A549 (cell line): ENCODE measurements around the gene STRADA.
"Not testable (repeated sequence)": the region's sequence is repeated elsewhere in the genome, so short reads cannot be mapped to it uniquely, and the experiment has no call there.

Source experiments
- EP300 ChIP-seq, 2 experiments: fragments of >200 bp; sonication (Bioruptor Twin); formaldehyde crosslinking; IDR thresholded peaks; 2 replicates in 1 of 2; 3 replicates in 1 of 2; pipeline ENCODE4 v1.6.1; 2016 to 2017
- FOSB ChIP-seq: fragments of 250-450 bp; sonication (Bioruptor Pico); IDR thresholded peaks from 2 replicates; pipeline ENCODE4 v1.5.0; 2020; ENCODE audit warnings: mild to moderate bottlenecking, moderate library complexity
- HOXA7 ChIP-seq: fragments of 250-450 bp; sonication (Bioruptor Pico); IDR thresholded peaks from 2 replicates; pipeline ENCODE4 v1.5.0; 2020; ENCODE audit warnings: mild to moderate bottlenecking, moderate library complexity
- MYC ChIP-seq: IDR thresholded peaks from 2 replicates; pipeline ENCODE4 v1.6.1; 2012; ENCODE audit warnings: mild to moderate bottlenecking, inconsistent platforms, low read length, improper control_type of control experiment, borderline replicate concordance
- RFX5 ChIP-seq: fragments of 450-650 bp; IDR thresholded peaks from 2 replicates; pipeline ENCODE4 v1.7.1; 2014; ENCODE audit warnings: antibody characterized with exemption, mild to moderate bottlenecking, moderate library complexity
- TF ChIP-seq, protein P1 (sequence below): fragments of >200 bp; sonication (Bioruptor Twin); formaldehyde crosslinking; IDR thresholded peaks from 3 replicates; pipeline ENCODE4 v1.6.1; 2016
- TF ChIP-seq, protein P2 (sequence below): IDR thresholded peaks from 2 replicates; pipeline ENCODE4 v1.6.1; 2012
- TF ChIP-seq, protein P3 (sequence below): fragments of >200 bp; sonication (Bioruptor Twin); formaldehyde crosslinking; IDR thresholded peaks from 3 replicates; pipeline ENCODE4 v1.5.1; 2016
- TF ChIP-seq, protein P4 (sequence below): fragments of 250-450 bp; sonication (Bioruptor Pico); IDR thresholded peaks from 2 replicates; pipeline ENCODE4 v1.5.0; 2021; ENCODE audit warnings: mild to moderate bottlenecking, moderate library complexity, borderline replicate concordance
- TF ChIP-seq, protein P5 (sequence below): fragments of 450-650 bp; IDR thresholded peaks from 2 replicates; pipeline ENCODE4 v1.6.1; 2014; ENCODE audit warnings: antibody characterized with exemption

DNA sequence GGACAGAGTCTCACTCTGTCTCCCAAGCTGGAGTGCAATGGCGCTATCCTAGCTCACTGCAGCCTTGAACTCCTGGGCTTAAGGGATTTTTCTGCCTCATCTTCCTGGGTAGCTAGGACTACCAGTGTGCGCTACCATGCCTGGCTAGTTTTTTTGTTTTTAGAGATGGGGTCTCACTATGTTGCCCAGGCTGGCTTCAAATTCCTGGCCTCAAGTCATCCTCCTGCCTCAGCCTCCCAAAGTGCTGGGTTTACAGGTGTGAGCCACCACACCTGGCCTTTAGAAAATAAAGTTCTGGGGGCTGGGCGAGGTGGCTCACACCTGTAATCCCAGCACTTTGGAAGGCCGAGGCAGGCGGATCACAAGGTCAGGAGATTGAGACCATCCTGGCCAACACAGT, 21.4 kb downstream of the STRADA start:
- TF ChIP-seq, protein P1, sequence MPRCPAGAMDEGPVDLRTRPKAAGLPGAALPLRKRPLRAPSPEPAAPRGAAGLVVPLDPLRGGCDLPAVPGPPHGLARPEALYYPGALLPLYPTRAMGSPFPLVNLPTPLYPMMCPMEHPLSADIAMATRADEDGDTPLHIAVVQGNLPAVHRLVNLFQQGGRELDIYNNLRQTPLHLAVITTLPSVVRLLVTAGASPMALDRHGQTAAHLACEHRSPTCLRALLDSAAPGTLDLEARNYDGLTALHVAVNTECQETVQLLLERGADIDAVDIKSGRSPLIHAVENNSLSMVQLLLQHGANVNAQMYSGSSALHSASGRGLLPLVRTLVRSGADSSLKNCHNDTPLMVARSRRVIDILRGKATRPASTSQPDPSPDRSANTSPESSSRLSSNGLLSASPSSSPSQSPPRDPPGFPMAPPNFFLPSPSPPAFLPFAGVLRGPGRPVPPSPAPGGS, result not testable (repeated sequence)
- TF ChIP-seq, protein P2, sequence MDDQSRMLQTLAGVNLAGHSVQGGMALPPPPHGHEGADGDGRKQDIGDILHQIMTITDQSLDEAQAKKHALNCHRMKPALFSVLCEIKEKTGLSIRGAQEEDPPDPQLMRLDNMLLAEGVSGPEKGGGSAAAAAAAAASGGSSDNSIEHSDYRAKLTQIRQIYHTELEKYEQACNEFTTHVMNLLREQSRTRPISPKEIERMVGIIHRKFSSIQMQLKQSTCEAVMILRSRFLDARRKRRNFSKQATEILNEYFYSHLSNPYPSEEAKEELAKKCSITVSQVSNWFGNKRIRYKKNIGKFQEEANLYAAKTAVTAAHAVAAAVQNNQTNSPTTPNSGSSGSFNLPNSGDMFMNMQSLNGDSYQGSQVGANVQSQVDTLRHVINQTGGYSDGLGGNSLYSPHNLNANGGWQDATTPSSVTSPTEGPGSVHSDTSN, result not testable (repeated sequence)
- TF ChIP-seq, protein P3, sequence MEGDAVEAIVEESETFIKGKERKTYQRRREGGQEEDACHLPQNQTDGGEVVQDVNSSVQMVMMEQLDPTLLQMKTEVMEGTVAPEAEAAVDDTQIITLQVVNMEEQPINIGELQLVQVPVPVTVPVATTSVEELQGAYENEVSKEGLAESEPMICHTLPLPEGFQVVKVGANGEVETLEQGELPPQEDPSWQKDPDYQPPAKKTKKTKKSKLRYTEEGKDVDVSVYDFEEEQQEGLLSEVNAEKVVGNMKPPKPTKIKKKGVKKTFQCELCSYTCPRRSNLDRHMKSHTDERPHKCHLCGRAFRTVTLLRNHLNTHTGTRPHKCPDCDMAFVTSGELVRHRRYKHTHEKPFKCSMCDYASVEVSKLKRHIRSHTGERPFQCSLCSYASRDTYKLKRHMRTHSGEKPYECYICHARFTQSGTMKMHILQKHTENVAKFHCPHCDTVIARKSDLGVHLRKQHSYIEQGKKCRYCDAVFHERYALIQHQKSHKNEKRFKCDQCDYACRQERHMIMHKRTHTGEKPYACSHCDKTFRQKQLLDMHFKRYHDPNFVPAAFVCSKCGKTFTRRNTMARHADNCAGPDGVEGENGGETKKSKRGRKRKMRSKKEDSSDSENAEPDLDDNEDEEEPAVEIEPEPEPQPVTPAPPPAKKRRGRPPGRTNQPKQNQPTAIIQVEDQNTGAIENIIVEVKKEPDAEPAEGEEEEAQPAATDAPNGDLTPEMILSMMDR, result not testable (repeated sequence)
- TF ChIP-seq, protein P4, sequence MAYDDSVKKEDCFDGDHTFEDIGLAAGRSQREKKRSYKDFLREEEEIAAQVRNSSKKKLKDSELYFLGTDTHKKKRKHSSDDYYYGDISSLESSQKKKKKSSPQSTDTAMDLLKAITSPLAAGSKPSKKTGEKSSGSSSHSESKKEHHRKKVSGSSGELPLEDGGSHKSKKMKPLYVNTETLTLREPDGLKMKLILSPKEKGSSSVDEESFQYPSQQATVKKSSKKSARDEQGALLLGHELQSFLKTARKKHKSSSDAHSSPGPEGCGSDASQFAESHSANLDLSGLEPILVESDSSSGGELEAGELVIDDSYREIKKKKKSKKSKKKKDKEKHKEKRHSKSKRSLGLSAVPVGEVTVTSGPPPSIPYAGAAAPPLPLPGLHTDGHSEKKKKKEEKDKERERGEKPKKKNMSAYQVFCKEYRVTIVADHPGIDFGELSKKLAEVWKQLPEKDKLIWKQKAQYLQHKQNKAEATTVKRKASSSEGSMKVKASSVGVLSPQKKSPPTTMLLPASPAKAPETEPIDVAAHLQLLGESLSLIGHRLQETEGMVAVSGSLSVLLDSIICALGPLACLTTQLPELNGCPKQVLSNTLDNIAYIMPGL (CRISPR knock-in tag), result not testable (repeated sequence)
- TF ChIP-seq, protein P5, sequence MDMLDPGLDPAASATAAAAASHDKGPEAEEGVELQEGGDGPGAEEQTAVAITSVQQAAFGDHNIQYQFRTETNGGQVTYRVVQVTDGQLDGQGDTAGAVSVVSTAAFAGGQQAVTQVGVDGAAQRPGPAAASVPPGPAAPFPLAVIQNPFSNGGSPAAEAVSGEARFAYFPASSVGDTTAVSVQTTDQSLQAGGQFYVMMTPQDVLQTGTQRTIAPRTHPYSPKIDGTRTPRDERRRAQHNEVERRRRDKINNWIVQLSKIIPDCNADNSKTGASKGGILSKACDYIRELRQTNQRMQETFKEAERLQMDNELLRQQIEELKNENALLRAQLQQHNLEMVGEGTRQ, result not testable (repeated sequence)
- TF ChIP-seq EP300 (IDR thresholded peaks at IDR 0.05); HOXA7 (CRISPR knock-in tag); FOSB; MYC; RFX5: not testable (repeated sequence)
